Measurements from ENCODE around the gene SOCS3.
A peak's percentile ranks its signal among the peaks of the same experiment; 100 is the strongest.
"Not testable (repeated sequence)": the region's sequence is repeated elsewhere in the genome, so short reads cannot be mapped to it uniquely, and the experiment has no call there.

Gene SOCS3

DNA sequence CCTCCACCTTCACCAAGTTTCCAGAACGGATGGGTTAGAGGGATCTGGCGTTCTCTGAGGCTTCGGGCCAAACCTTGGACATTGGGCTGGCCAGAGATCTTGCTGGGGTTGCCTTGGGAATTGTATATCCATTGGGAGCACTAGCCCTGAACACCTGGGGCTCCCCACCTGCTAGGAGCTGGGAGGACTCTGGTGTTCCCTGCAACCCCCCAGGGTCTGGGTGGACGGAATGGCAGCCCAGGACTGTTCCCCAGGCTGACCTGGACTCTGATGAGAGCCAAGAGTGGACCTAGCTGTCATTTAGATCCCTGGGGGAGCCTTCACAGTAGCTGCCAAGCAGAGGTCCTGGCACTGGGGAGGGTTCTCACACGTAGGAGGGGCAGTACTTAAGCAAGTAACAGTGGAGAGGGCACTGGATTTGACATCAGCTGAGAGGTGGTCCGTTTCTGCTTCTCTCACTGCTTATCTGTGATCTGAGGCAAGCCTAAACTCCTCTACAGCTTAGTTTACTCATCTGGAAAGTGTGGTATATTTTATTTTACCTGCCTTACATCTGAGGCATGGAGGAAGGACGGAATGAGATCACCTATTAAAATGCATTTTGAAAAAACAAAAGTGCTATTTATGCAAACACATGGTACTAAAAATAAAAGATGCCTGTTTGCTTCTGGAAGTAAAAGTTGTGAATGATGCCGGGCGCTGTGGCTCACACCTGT, 11.7 kb downstream of the SOCS3 start:
- no peak for DNase-seq (ENCODE audit: low read depth)

DNA sequence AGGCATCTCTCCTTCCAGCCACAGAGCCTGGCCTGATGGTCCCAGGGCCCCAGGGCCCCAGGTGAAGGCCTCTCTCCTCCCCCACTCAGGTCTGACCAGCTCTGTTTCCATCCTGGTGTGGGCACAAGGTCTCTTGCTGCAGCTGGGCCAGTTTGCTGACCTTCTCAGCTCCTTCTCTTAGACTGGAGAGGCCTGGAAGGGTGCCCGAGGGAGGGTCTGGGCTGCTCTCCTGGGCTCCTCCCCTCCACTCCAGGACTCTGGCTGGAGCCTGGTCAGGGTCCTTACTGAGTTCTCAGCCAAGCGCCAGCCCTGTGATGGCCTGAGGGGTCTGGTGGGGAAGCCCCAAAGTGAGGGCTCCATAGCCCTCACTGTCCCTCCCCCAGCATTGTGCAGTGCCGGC, 12.4 kb downstream of the SOCS3 start:
- no peak for DNase-seq (ENCODE audit: low read depth)

DNA sequence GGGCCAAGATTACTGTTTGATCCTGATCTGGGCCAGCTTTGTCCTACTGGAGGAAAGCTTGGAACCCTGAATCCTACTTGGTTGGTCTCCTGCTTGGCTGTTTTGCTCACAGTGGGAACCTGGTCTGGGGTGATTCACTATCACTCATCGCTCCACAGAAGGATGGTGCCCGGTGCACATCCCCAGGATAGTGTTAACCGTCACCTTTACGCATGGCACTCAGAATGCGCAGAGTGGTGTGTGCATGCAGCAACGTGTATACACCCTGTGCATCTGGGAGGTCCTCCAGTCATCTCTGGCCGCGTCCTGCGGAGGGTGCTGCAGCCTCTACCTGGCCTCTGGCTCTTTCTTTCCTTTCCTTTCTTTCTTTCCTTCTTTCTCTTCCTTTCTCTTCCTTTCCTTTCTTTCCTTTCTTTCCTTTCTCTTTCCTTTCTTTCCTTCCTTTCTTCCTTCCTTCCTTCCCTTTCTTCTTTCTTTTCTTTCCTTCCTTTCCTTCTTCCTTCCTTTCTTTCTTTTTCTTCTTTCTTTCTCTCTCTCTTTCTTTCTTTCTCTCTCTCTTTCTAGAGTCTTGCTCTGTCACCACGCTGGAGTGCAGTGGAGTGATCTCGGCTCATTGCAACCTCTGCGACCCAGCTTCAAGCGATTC, 13.1 kb downstream of the SOCS3 start:
- DNase-seq (ENCODE audit: low read depth): no peak

DNA sequence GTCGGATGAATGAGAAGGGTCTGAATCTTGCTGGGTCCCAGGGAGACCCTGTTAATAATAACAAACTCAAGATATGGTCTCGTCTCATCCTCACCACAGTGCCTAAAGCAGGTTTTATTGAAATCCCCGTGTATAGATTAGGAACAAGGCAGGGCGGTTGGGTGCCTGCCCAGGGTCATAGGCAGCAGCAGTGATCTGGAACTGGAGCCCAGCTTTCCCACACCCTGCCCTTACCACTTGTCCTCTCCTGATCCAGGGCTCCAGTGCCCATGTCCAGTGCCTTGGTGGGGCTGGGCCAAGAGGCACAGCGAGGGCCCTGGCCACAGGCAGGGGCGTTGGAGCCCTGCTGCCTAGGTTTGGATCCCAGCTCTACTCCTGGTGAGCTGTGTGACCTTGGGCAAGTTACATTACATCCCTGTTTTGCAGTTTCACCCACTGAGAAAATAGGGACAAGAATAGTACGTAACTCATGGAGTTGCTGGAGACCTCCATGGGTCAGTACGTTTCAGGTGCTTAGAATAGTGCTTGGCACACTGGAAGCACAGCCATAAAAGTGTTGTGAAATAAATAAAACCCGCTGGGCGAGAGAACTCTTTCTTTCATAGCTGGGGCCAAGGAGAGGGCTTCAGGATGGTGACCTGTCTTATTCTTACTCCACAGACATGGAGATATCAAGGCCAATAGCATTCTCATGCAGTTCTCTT, 13.9 kb downstream of the SOCS3 start:
- DNase-seq (ENCODE audit: low read depth): no peak

DNA sequence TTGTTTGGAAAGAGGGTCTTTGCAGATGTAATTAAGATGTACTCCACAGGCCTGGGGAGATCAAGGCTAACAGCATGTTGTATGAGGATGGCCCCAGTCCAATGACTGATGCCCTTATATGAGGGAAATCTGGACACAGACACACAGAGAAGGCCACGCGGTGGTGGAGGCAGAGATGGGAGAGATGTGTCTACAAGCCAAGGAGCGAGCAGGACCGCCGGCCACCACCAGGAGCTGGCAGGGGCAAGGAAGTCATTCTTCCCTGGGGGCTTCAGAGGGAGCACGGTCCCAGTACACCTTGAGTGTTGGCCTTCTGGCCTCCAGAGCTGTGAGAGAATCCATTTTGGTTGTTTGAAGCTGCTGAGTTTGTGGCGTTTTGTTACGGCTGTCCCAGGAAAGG, 14.7 kb downstream of the SOCS3 start:
- no peak for DNase-seq (ENCODE audit: low read depth)

DNA sequence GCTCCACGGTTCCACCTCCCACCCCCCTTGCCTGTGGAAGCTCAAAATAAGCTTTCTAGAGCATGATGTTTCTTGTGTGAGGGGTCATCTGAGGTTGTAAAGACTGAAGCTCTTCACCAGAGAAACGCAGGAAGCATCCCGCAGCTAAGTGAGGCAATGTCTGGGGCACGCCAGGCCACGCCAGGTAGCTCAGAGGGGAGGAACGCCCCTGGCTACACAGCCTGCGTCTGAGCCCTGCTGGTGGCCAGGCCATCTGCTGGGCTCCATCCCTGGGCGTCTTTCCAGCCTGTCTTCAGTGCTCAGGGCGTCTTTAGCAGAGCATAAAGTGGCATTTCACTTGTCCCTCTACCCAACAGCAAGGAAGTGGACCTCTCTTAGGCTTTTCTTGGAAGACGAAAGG, 15.2 kb downstream of the SOCS3 start:
- DNase-seq (ENCODE audit: low read depth): no peak

DNA sequence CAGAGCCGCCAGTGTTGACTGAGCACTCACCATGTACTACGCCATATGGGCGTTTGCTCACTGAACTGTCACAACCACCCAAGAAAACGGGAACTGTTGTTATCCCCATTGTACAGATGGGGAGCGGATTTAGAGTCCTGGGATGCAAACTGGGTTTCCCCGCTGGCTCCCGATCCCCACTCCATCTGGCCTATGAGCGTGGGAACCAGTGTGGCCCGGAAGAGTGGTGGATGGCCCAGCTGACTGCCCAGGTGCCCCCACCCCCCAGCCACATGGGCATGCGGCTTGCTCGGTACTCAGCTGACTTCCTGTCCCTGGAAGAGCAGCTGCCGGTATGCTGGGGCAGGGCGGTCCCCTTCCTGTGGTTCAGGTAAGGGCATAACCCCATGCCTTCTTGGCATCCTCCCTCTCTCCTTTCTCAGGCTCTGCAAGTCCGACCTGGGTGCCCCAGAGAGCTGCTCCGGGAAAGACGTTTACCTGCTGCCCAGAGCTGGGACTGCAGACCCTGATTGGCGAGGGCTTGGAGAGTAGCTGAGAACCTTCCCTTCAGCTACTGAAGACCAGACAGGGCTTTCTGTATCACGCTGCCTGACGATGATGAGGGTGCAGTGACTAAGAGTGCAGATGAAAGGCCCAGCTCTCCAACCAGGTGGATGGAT, 16.2 kb downstream of the SOCS3 start:
- DNase-seq (ENCODE audit: low read depth): no peak

DNA sequence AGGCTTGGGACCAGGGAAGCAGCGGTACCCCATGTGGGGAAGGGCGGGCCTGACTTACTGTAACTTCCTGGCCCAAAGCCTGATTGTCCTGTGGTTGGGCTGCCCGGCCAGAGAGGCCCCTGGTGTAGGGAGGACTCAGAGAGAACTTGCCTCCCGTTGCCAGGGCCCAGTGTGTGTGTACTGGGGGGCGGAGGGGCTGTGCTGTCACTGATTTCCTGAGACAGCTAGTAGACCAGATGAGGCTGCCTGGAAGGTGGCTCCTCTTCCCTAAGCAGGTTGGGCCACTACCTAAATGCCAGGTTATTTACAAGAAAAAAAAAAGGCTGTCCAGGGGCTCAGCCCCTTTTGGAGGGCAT, 16.7 kb downstream of the SOCS3 start:
- DNase-seq (ENCODE audit: low read depth): peak; percentile 92

DNA sequence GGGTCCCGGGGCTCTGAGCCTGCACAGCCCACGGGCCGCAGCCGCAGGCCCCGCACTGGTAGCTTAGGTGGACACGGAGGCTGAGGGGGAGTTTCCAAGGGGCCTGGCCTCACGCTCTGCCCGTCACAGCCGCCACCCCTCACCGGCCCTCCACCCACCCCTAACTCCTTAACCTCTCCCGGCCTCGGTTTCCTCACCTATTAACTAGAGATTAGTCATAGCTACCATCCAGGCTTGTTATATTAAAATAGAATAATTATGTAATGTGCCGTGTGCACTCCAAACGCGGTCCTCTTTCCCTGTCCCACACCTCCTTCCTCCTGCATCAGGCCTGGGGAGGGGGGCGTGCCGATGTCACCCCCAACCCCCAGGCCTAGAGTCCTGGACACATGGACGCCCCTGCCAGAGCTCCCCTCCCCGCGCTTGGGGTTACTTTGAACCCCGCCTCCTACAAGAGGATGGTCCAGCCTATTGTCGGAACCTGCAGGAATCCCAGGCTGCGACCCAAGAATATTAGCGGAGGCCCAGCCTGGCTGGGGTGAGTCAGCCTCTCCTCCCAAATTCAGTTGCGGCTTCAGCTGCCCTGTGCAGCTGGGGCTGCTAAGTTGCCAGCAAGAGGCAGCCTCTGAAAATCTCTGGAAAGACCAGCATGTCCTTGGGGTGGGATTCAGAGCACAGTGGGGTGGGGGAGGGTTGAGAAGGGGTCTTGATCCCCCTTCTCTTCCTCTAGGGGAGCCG, 17.3 kb downstream of the SOCS3 start:
- peak; percentile 92 for DNase-seq (ENCODE audit: low read depth)

DNA sequence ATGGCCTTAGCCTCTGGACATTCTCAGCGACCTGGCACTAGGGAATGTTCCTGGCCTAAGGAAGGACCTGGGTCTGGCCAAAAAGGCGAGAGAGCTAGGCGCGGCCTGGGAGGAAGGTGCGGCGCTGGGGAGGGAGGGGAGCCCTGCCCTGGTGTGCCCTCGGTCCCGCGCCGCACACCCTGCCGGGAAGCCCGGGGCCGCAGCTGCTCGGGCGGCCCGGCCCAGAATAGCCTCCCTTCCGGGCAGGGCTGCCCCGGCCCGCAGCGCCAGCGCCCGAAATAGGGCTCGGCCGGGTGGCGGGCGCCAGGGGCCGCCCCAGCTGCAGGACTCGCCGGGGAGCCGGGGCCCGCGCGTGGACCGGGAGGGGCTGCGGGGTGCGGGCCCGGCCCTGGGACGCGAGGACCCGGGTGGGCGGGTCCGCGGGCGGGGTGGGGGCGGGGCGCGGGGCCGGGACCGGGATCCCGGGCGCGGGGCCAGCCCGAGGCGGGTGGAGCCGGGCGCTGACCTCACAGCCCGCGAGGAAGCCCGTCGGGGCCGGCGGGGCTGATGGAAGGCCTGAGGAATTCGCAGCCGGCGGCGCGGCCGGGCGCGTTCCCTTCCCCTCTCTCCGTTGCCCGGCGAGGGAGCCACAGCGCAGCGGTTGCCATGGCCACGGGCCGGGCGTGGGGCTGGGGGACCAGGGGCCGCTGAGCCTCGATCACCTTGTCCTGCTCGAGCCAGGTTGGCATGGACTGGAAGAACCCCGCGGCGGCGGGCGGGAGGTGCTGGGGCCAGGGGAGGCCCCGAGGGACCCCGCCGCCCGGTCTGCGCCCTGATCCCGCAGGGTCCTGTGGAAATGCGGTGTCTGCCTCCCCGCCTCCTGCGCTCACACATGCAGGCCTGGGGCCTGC, 18.1 kb downstream of the SOCS3 start:
- DNase-seq (ENCODE audit: low read depth): peak; percentile 85

DNA sequence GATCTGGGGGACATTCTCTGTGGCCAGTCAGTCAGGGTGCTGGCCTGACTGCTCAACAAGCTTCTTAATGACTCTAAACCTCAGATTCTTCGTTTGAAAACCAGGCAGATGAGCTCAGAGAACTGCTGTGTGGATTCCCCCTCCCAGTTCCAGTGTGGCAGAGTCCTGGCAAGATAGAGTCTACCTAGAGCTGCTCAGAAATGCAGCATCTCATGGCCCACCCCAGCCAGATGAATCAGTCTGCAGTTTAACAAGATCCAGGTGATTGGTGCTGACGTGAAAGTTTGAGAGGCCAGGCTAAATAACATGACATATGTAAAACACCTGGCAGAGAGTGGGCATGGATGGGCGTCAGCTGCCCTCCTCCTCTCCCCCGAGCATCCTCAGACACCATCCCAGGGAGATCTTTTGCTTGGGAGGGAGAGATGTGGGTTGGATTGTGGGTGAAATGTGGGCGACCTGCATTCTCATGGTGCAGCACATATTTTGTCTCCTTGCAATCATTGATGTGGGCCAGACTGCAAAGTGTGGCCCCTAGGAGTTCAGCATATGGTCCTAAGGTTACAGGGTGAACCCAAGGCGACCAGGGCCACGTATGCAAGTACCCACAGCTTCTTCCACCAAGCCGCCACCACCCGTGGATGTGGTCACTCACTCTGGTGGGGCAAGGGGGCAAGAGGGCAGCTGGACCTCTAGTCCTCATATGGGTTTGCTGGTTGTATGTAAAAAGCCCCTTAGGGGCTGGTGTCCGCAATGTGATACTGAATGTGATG, 19.5 kb downstream of the SOCS3 start:
- DNase-seq (ENCODE audit: low read depth): no peak

DNA sequence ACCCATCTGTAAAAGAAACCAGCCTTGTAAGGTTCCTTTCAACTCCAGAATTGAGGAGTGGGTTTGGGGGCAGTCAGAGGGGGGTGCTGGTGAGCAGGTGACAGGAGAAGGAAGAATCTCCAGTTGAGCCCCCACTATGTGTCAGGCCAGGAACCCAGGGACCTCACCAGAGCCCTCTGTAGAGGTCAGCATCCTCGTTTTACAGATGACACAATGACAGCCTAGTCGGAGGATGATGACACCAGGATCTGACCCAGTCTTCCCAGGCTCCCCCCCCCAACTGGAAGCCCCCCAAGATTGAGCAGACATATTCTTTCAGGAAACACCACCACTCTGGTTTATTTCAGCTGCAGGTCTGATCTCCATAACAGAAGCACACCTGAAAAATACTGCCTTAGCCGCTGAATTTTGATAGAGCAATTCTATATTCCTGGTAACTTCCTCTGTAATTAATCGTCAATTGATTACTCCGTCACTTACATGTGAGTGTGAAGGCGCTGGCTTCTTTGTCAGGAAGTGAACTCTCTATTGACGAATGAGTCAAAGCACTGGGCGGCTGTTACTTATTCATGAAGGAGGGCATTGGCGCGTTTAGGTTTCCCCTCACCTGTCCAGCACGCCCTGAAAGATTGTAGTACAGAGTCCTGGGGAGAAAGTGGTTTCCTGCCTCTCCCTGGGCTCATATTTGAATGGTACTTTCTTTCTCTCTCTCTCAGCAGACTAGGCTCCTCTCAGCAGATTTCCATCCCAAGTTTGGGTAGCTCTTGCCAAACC, 21.2 kb downstream of the SOCS3 start:
- DNase-seq (ENCODE audit: low read depth): no peak

DNA sequence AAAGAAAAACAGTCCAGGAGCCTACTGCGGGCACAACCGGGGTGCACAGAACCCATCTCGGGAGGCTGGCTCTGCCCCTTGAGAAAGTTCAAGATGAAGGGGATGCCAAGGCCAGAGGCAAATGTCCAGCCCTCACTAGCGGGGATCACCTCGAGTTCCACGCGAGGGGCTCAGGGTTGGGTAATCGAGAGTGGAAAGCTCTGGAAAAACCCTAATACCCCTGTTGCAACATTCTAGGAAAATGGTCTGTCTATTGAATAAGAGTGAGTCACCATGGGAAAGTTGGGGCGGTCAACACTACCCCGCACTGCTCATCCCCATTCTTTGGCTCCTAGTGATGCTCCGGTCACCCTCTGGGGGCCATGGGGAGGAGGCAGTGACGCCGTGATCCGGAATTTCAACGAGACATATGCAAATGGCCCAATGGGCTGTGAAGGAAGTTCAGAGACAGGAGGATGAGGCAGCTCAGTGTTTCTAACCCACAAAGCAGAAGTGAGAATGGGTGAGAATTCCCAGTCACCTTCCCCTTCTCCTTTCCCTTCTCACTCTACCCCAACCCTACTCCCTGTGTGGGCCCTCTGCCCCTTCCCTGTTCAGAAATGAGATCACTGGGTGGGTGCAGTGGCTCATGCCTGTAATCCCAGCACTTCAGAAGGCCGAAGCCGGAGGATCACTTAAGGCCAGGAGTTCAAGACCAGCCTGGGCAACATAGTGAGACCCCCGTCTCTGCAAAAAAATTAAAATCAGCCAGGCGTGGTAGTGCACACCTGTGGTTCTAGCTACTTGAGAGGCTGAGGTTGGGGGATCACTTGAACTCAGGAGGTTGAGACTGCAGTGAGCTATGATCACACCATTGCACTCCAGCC, 22.4 kb downstream of the SOCS3 start:
- peak; percentile 91 for DNase-seq (ENCODE audit: low read depth)

DNA sequence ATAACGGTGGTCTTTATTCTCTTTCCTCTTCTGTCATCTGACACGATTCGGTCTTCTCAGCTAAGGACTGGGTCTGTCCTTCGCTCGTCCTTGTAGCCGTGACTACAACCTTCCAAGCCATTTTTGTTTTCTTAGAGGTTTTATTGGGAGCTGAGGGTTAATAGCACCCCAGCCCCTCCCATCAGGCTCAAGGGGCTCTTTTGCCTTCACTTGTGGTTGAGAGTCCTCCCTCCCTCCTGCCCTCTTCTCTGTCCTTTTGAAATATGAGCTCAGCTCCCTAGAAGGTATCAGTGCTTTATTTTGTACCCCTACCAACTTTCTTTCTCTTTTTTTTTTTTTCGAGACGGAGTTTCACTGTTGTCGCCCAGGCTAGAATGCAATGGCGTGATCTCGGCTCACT, 24.7 kb downstream of the SOCS3 start:
- no peak for DNase-seq (ENCODE audit: low read depth)

DNA sequence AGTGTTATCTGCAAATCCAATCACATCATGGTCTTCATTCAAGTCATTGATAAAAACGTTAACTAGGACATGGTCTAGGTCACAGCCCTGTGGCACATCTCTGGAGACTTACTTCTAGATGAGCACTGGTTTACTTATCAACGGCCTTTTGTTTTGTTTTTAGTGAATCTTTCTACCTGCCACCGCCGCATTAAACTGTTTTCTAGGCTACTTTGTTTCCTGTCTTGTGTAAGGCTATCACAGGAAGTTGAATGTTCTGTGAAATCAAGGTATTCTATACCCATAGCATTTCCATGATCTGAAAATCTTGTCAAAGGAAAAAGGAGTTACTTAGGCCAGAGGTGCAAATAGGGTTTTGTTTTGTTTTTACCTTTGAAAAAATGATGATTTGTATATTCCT, 26.9 kb downstream of the SOCS3 start:
- no peak for DNase-seq (ENCODE audit: low read depth)

DNA sequence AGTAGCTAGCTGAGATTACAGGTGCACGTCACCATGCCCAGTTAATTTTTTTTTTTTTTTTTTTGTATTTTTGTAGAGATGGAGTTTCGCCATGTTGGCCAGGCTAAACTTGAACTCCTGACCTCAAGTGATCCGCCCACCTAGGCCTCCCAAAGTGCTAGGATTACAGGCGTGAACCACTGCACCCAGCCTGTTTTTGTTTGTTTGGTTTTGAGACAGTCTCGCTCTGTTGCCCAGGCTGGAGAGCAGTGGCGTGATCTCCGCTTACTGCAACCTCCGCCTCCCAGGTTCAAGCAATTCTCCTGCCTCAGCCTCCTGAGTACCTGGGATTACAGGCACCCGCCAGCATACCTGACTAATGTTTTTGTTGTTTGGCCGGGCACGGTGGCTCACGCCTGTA, 28.5 kb downstream of the SOCS3 start:
- DNase-seq (ENCODE audit: low read depth): not testable (repeated sequence)

DNA sequence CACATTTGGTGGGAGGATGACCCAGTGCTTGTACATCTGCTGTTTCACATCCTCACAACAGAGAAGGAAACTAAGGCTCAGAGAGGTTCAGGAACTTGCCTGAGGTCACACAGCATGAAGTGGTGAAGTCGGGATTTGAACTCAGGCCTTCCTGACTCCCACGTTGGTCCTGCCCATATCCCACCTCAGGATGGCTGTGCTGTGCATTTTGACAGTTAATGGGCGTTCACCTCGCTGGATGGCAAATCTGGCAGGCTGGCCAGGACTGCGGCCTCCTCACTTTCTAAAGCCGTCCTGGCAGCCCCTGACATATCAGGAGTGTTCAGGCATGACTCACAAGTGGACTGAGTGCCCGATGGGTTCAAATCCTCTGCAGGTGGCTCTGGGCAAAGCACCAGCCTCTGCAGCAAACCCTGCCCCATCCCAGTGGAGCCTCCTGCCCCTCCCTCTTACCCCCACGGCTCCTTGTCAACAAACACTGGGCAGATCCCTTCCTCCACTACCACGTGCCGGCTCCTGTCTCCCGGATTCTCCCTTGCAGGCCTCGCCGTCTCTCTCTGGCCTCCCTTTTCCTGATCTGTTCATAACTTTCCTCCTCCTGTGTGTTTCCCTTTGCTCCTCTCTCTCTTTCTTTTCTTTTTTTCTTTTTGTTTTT, 29.2 kb downstream of the SOCS3 start:
- DNase-seq (ENCODE audit: low read depth): no peak
